NT2/D1 (cell line): ENCODE results near the gene PSMC2.

Experiments used
- DNase-seq: peaks from one replicate; pipeline ENCODE4 v3.0.0-alpha.2; 2011; ENCODE audit warnings: low read depth, low spot score
- H3K27me3 ChIP-seq: 2 replicates; pipeline ENCODE4 v1.6.0; 2011; ENCODE audit warnings: mild to moderate bottlenecking; ENCODE audit not compliant: insufficient read length, insufficient read depth
- H3K36me3 ChIP-seq: 2 replicates; pipeline ENCODE4 v1.6.1; 2011; ENCODE audit warnings: mild to moderate bottlenecking, low read length, mixed read lengths; ENCODE audit not compliant: insufficient read depth, insufficient read length
- H3K4me1 ChIP-seq: 2 replicates; pipeline ENCODE4 v1.5.1; 2011; ENCODE audit not compliant: insufficient read depth, insufficient read length
- H3K4me3 ChIP-seq: 2 replicates; pipeline ENCODE4 v1.5.1; 2011; ENCODE audit warnings: low read depth; ENCODE audit not compliant: insufficient read length
- H3K9ac ChIP-seq: 2 replicates; pipeline ENCODE4 v1.6.0; 2011; ENCODE audit warnings: low read depth; ENCODE audit not compliant: insufficient read length
- H3K9me3 ChIP-seq: 2 replicates; pipeline ENCODE4 v1.5.1; 2011; ENCODE audit warnings: mild to moderate bottlenecking, low read length; ENCODE audit not compliant: insufficient read depth
- SUZ12 ChIP-seq: IDR thresholded peaks from 2 replicates; pipeline ENCODE4 v1.6.1; 2011; ENCODE audit not compliant: insufficient read length, insufficient read depth; ENCODE audit errors: extremely low read depth
- YY1 ChIP-seq: IDR thresholded peaks from 2 replicates; pipeline ENCODE4 v1.6.1; 2011; ENCODE audit not compliant: insufficient read length, insufficient read depth
- ZNF274 ChIP-seq: IDR thresholded peaks from 2 replicates; pipeline ENCODE4 v1.6.1; 2011; ENCODE audit warnings: mild to moderate bottlenecking, low read depth, low read length

PSMC2 gene

GRCh38 chr7:103412151-103412550 is 64.7 kb downstream of the PSMC2 start:
- Histone ChIP-seq H3K4me1 (no peaks in the 10 kb centered on the region), H3K9ac (no peak overlapping the region), H3K4me3 (no peak overlapping the region), H3K27me3 (no peaks in the 10 kb centered on the region), H3K9me3 (no peaks in the 10 kb centered on the region), H3K36me3 (no peaks in the 10 kb centered on the region)
- TF ChIP-seq YY1, result no peak
- no peak for TF ChIP-seq SUZ12
- no peak for TF ChIP-seq ZNF274
- DNase-seq, result no peak

DNA sequence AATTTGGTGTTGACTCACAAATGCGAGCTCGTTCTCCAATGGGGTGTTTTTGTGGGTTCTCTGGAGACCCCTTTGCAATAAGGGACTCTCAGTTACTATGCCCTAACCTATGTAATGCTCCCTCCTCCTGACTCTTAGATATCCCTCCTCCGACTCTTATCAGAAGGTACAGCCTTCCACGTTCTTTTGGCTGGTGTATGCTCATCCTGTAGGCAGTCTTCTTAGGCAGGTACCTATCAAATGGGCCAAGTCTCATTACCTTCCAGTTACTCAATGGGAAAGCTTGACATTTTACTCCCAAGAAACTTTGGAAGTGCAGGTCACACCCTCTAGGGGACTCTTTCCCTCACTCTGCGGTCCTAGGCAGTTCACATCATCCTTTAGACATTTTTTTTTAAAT is 66.0 kb downstream of the PSMC2 start:
- Histone ChIP-seq H3K4me1 (no peaks in the 10 kb centered on the region), H3K9me3 (no peaks in the 10 kb centered on the region), H3K27me3 (no peaks in the 10 kb centered on the region), H3K9ac (no peak overlapping the region), H3K4me3 (no peak overlapping the region), H3K36me3 (no peaks in the 10 kb centered on the region)
- DNase-seq, result no peak
- TF ChIP-seq ZNF274 (no peak), YY1 (no peak), SUZ12 (no peak)

GRCh38 chr7:103418241-103418640 is 70.8 kb downstream of the PSMC2 start:
- TF ChIP-seq SUZ12 (no peak), ZNF274 (no peak), YY1 (no peak)
- H3K4me3 ChIP-seq, result no peak overlapping the region
- H3K9me3 ChIP-seq, result no peaks in the 10 kb centered on the region
- H3K4me1 ChIP-seq, result no peaks in the 10 kb centered on the region
- DNase-seq, result no peak
- H3K27me3 ChIP-seq, result no peaks in the 10 kb centered on the region
- no peaks in the 10 kb centered on the region for H3K36me3 ChIP-seq
- H3K9ac ChIP-seq, result no peak overlapping the region
